Subcutaneous adipose tissue (tissue), 4 donors: ENCODE measurements around the gene SORL1. TPM values are rescaled to one million over a fixed set of nuclear protein-coding genes. Genes with fewer than 3 reads are reported as not detected.

Experiments used
- total RNA-seq, 4 donors: library from RNA; depleted of rRNA; stranded (reverse); fragments of >200 nt; gene quantifications; one replicate each; pipeline ENCODE4 v1.1.0, GENCODE V29; 2016
- TF ChIP-seq, protein P1 (sequence below): fragments of 450-650 bp; IDR thresholded peaks from one replicate; pipeline ENCODE4 v1.5.1; 2016; ENCODE audit warnings: low read depth, mild to moderate bottlenecking, control low read depth, antibody characterized with exemption, moderate library complexity

Gene SORL1
- total RNA-seq, 4 donors from 2014 or later = 4.2 to 10.7 (median 6.6) TPM

DNA sequence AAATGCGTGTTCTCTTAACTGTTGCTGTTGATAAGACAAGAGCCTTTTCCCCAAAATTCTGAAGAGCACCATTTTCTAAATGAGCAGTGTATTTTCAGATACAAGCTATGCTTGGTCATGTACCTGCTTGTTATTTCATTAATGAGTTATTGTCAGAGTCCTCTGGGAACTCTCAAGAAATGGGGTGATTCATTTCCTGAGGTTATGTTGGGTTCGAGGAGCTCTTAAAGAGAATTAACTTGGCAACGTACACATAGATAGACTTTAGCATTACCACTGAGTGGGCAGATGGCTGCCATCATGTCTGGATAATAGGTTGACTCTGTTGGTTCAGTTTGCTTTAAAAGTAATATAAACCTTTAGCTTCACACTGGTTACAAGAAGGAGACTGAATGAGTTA lies 88.5 kb downstream of the SORL1 start:
- TF ChIP-seq, protein P1, sequence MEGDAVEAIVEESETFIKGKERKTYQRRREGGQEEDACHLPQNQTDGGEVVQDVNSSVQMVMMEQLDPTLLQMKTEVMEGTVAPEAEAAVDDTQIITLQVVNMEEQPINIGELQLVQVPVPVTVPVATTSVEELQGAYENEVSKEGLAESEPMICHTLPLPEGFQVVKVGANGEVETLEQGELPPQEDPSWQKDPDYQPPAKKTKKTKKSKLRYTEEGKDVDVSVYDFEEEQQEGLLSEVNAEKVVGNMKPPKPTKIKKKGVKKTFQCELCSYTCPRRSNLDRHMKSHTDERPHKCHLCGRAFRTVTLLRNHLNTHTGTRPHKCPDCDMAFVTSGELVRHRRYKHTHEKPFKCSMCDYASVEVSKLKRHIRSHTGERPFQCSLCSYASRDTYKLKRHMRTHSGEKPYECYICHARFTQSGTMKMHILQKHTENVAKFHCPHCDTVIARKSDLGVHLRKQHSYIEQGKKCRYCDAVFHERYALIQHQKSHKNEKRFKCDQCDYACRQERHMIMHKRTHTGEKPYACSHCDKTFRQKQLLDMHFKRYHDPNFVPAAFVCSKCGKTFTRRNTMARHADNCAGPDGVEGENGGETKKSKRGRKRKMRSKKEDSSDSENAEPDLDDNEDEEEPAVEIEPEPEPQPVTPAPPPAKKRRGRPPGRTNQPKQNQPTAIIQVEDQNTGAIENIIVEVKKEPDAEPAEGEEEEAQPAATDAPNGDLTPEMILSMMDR = no peak

DNA sequence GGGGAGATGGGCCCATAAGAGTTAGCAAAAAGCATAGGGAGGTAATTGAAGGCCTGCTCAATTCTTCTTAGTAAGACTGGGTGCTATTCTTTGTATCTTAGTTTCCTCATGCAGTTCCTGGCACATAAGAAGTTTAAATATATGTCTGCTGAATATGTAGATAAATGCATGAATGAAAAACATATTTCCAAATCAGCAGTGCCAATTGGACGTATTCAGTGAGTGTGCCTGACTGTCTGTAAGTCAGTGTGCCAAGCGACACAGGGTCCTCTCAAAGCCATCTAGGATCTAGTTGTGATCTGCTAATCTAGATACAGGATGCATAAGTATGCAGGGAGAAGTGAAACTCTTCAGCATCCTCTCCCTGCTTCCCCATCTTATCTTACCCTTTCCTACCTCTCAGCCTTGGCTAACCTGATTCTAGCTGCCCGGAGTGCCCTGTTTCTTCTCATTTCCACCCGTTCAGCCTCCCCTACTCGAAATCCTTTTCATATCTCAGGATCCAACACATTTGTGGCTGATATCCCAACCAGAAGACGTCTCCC lies 91.8 kb downstream of the SORL1 start:
- TF ChIP-seq, protein P1 = no peak

DNA sequence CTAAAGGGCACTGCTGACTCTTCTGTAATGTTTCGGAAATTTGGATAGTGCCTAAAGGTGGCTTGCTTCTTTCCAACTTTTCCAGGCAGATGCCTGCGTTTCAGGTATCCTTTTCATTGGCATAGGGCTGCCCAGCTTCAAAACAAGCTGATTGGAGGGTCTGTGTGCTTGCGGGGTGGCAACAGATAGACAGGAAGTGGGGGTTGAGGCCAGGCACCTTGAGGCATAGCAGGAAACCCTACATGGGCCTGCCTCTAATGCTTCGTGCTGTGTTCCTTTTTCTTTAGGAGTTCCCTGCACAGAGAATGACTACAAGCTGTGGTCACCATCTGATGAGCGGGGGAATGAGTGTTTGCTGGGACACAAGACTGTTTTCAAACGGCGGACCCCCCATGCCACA lies 92.8 kb downstream of the SORL1 start:
- TF ChIP-seq, protein P1 = no peak

DNA sequence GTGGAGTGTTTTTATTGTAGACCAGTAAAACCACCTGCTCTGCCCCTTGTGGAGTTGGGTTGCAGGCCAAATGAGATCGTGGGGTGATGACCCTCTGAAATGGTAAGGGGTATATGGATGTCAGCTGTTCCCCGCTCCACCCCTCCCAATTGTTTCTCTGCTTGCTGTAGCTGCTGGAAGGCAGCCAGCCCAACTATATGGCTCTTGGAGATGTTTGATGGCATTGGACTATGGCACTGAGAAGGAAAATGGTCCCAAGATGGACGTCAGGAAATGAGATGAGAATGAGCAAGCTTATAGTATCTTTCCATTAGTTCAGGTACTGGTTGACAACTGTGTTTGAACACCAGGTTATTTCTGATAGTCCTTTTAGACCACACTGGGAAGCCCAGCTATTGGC lies 95.5 kb downstream of the SORL1 start:
- TF ChIP-seq, protein P1 = no peak

DNA sequence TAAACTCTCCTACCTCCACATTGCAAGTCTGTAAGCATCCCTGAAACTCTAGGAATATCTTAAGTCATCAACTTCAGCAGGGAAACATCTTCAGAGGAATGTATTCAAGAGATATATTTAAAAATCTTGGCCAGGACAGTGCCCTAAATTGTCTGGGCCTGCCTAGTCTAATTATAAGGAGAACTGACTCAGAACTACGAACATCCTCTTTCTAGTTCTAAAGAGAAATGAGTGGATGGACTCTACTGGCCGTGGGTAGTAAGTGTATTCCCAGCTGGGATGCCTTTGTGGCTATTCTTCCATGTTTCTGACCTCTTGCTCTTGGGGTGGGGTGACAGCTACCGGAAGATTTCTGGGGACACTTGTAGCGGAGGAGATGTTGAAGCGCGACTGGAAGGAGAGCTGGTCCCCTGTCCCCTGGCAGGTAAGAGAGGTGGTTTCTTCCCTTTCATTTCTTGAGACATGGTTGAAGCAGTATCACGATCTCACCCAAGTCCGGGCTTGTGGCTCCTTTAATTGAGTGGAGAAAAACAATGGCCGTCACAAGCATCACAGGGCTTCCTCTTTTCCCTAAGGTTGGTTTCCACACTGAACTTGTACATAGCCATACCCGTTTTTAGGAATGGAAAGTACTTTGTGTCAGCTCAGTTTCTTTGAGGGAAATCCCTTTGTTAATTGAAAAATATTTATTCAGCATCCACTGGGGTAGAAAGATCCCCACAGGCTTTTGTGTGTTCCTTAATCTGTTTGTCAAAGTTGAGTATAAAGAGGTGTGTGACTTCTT lies 98.3 kb downstream of the SORL1 start:
- TF ChIP-seq, protein P1 = no peak

DNA sequence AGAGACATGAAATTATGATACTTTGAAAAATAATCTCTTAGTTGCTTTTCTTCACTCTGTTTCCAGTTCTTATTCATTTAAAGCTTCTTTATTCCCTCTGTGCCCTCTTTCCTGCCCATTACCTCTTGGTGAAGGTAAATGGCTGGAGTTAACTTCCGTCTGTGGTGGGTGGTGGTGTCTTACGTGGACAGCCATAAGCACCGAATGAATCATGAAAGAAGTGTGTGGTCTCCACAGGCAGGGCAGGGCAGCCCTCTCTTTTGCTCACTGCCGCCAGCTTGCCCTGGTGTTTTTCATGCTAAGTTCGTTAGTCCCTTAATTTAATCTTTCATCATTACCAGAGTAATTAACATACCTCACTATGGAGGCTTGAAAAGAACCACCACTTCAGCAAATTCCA lies 99.3 kb downstream of the SORL1 start:
- TF ChIP-seq, protein P1 = no peak

DNA sequence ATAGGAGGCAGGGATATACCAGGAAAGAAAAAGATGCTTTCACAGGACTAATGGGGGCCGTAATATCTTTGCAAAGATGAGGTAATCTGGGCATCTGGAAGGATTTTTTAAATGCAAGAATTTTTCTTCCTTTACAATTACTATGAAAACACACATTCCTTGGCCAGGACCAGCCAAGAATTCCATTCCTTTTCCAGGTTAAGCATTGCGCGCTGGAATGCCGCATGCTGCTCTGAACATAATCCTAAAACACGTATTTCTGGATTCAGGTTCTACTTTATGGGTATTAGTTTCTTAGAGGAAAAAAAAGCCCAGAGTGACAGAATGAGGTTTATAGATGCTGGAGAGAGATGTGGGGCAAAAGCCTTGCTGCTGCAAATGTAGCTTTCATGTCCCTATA lies 100.0 kb downstream of the SORL1 start:
- TF ChIP-seq, protein P1 = no peak
